BJ (cell line): ENCODE data around the gene ITGA11. TPM values are rescaled to one million over a fixed set of nuclear protein-coding genes. Genes with fewer than 3 reads are reported as not detected.

Experiments used
- CTCF ChIA-PET: fragments of 350-600 bp; formaldehyde crosslinking; extraction: SDS; loops from one replicate; lab custom pipeline; 2021; ENCODE audit warnings: antibody characterized with exemption, inconsistent platforms; lab: Yijun Ruan, JAX
- POLR2A ChIA-PET: fragments of 300-600 bp; sonication (Branson Sonifier 250); formaldehyde crosslinking; extraction: SDS; loops from one replicate; lab custom pipeline; 2021; ENCODE audit warnings: antibody characterized with exemption; lab: Charles Lee
- DNase-seq: peaks from one replicate; pipeline ENCODE4 v3.0.0-alpha.2; 2011; ENCODE audit warnings: low read depth
- H3K27me3 ChIP-seq: 2 replicates; pipeline ENCODE4 v1.6.0; 2011; ENCODE audit warnings: low read length; ENCODE audit not compliant: control insufficient read depth, insufficient read depth
- H3K36me3 ChIP-seq: 2 replicates; pipeline ENCODE4 v1.5.1; 2011; ENCODE audit warnings: low read length; ENCODE audit not compliant: control insufficient read depth, insufficient read depth
- H3K4me3 ChIP-seq: 2 replicates; pipeline ENCODE4 v1.5.1; 2011; ENCODE audit warnings: low read depth, mild to moderate bottlenecking, control low read depth, low read length
- CTCF ChIP-seq: IDR thresholded peaks from 2 replicates; pipeline ENCODE4 v1.5.1; 2011; ENCODE audit warnings: low read depth, mild to moderate bottlenecking, control low read depth, inconsistent platforms, low read length, moderate library complexity; ENCODE audit not compliant: insufficient read depth
- polyA plus RNA-seq: library from polyadenylated mRNA; depleted of rRNA; stranded (reverse); fragments of >200 nt; gene quantifications from 2 replicates; pipeline ENCODE4 v1.2.3, GENCODE V29; 2011

Gene ITGA11
- polyA plus RNA-seq, 1 experiment: 72.7 TPM

GRCh38 chr15:68298336-68298735 lies 133.6 kb downstream of the ITGA11 start:
- DNase-seq: no peak
- Histone ChIP-seq H3K36me3 (peaks cover 3% of the 10 kb centered on the region; the same call in 1 of the 2 replicates), H3K27me3 (no peaks in the 10 kb centered on the region), H3K4me3 (no peak overlapping the region)
- CTCF ChIA-PET: interaction anchor here (0.8 to 2.2 kb wide), 4 partner anchors 8 to 241 kb away, joined by 3 to 13 read pairs (median 7); no protein-coding TSS in a partner anchor
- no peak for TF ChIP-seq CTCF
- POLR2A ChIA-PET: no interaction called here

- TF ChIP-seq CTCF: no peak
- ChIA-PET POLR2A (no interaction called here), CTCF (interaction anchor here (0.9 to 2.3 kb wide), 3 partner anchors 12 to 48 kb away, joined by 3 to 11 read pairs (median 7); no protein-coding TSS in a partner anchor)
- H3K4me3 ChIP-seq: no peak overlapping the region
- DNase-seq: no peak
- no peaks in the 10 kb centered on the region for H3K27me3 ChIP-seq
- peaks cover 4% of the 10 kb centered on the region for H3K36me3 ChIP-seq
These were observed 136.8 kb downstream of the ITGA11 start for GRCh38 chr15:68295014-68295805.

GRCh38 chr15:68292967-68293366 lies 139.0 kb downstream of the ITGA11 start:
- ChIA-PET POLR2A (interaction anchor here (0.6 kb wide), 1 partner anchor 21 kb away, joined by 5 read pairs; no protein-coding TSS in a partner anchor), CTCF (no interaction called here)
- H3K36me3 ChIP-seq: peaks cover 5% of the 10 kb centered on the region
- no peak overlapping the region for H3K4me3 ChIP-seq
- TF ChIP-seq CTCF: no peak
- no peaks in the 10 kb centered on the region for H3K27me3 ChIP-seq
- no peak for DNase-seq

- POLR2A ChIA-PET: interaction anchor here (0.6 kb wide), 1 partner anchor 20 kb away, joined by 5 read pairs; no protein-coding TSS in a partner anchor
- CTCF ChIA-PET: interaction anchor here (1.0 to 1.3 kb wide), 3 partner anchors 14 to 258 kb away, joined by 3 to 7 read pairs (median 3); no protein-coding TSS in a partner anchor
- H3K36me3 ChIP-seq: peaks cover 5% of the 10 kb centered on the region
- no peak overlapping the region for H3K4me3 ChIP-seq
- no peak for DNase-seq
- H3K27me3 ChIP-seq: no peaks in the 10 kb centered on the region
- TF ChIP-seq CTCF: no peak
These were observed 139.7 kb downstream of the ITGA11 start for GRCh38 chr15:68292157-68292781.

- Histone ChIP-seq H3K4me3 (no peak overlapping the region), H3K27me3 (no peaks in the 10 kb centered on the region), H3K36me3 (peaks cover 5% of the 10 kb centered on the region)
- DNase-seq: no peak
- TF ChIP-seq CTCF: no peak
- CTCF ChIA-PET: interaction anchor here (0.8 to 2.1 kb wide), 5 partner anchors 10 to 259 kb away, joined by 3 to 7 read pairs (median 3); partner anchors contain the start of gene FEM1B
- POLR2A ChIA-PET: no interaction called here
These were observed 141.2 kb downstream of the ITGA11 start for GRCh38 chr15:68290715-68291114.
